Thymus (tissue), 11 donors: ENCODE results near the gene ZC3H7A. TPM values are rescaled to one million over a fixed set of nuclear protein-coding genes. Genes with fewer than 3 reads are reported as not detected.
"Not testable (repeated sequence)": the region's sequence is repeated elsewhere in the genome, so short reads cannot be mapped to it uniquely, and the experiment has no call there.

ENCODE experiments used
- DNase-seq, 9 donors: peaks; one replicate each; pipeline ENCODE4 v3.0.0-alpha.2; 2013; ENCODE audit warnings: low spot score in 9 of 9, low read depth in 6 of 9, missing footprints in 1 of 9
- H3K27ac ChIP-seq, 2 donors: one replicate each; pipeline ENCODE4 v1.5.1; 2013; ENCODE audit warnings: control low read depth in 1 of 2, low read depth in 1 of 2, low read length in 1 of 2, mild to moderate bottlenecking in 1 of 2, moderate library complexity in 1 of 2
- H3K27me3 ChIP-seq, 2 donors: one replicate each; pipeline ENCODE4 v1.5.1; 2013; ENCODE audit warnings: low read length in 1 of 2; ENCODE audit not compliant: control insufficient read depth in 2 of 2, insufficient read depth in 1 of 2
- H3K36me3 ChIP-seq, 2 donors: one replicate each; pipeline ENCODE4 v1.5.1; 2013; ENCODE audit warnings: low read length in 1 of 2, mild to moderate bottlenecking in 1 of 2, moderate library complexity in 1 of 2; ENCODE audit not compliant: control insufficient read depth in 2 of 2, insufficient read depth in 2 of 2
- H3K4me1 ChIP-seq, 2 donors: one replicate each; pipeline ENCODE4 v1.5.1; 2013; ENCODE audit warnings: low read length in 2 of 2; ENCODE audit not compliant: control insufficient read depth in 2 of 2, insufficient read depth in 2 of 2
- H3K4me3 ChIP-seq, 2 donors: one replicate each; pipeline ENCODE4 v1.5.1; 2013; ENCODE audit warnings: low read length in 2 of 2, control low read depth in 1 of 2, mild to moderate bottlenecking in 1 of 2
- H3K9me3 ChIP-seq, 2 donors: one replicate each; pipeline ENCODE4 v1.5.1; 2013; ENCODE audit warnings: low read length in 1 of 2, mild to moderate bottlenecking in 1 of 2; ENCODE audit not compliant: control insufficient read depth in 2 of 2, insufficient read depth in 1 of 2
- WGBS: extraction: QIAGEN DNeasy Blood & Tissue Kit; methylation state at CpG from one replicate; pipeline ENCODE4 v1.1.7; 2013; 5-methylcytosine and 5-hydroxymethylcytosine counted together
- polyA plus RNA-seq: library from polyadenylated mRNA; stranded (reverse); fragments of 200-250 nt; gene quantifications from one replicate; pipeline ENCODE4 v1.2.3, GENCODE V29; 2013
- total RNA-seq: library from RNA; stranded (reverse); fragments of 120-200 nt; gene quantifications from one replicate; pipeline ENCODE4 v1.2.4, GENCODE V29; 2013
- donor health status: healthy.

The ZC3H7A gene
- total and polyA plus RNA-seq, 2 donors = 33.7 to 69.4 TPM

DNA sequence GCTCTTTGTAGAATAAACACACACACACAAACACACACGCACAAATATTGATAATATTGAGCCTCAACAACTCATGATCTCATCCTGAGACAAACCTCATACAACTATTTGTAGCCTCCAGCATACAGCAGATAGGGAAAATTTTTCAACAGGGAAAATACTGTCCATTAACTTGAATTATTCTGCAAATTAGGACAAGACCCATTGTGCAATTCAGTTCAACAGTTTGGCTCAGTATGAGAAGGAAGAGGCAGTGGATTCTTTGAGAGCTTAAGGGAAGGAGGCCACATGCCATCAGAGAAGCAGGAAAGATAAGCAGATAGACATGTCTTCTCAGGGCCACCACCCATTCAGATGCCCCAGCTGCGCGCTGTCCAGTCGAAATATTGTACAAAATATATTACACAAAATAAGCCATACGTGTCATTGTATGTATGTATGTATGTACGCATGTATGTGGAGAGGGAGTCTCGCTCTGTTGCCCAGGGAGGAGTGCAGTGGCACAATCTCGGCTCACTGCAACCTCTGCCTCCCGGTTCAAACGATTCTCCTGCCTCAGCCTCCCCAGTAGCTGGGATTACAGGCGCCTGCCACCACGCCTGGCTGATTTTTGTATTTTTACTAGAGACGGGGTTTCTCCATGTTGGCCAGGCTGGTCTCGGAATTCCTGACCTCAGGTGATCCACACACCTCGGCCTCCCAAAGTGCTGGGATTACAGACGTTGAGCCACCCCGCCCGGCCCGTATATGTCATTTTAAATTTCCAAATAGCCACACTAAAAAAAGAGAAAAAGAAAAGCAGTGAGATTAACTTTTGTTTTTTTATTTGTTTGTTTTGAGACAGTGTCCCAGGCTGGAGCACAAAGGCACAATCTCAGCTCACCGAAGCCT lies 1.8 kb downstream of the ZC3H7A start:
- peaks cover 0 to 7% of the 10 kb centered on the region in 2 donors for H3K36me3 ChIP-seq
- WGBS = 96% methylated on average over 20 of the region's 20 CpGs
- DNase-seq = no peak
- H3K4me1 ChIP-seq = peaks cover 58 to 72% of the 10 kb centered on the region in 2 donors
- no peaks in the 10 kb centered on the region for H3K27me3 ChIP-seq
- H3K9me3 ChIP-seq = no peaks in the 10 kb centered on the region
- H3K27ac ChIP-seq = peak overlapping the region; percentile 65 to 86
- peak overlapping the region; percentile 87 to 99 for H3K4me3 ChIP-seq

DNA sequence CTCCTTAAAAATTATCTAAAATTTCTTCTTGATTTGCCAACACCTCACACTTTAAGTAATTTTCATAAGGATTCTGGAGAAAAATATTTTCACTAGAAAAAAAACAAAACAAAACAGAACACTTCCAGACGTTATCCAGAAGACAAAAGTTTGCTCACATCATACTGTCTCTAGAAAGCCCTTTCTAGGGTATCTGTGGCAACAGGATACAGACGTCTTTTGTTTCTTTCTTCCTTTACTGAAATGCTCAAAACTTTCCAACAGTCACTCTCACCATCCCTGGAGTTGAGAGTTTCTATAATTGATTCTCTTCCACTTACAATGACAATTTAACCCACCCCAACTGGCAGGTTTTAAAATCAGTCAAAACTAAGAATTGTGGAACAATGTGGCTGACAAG lies 2.6 kb downstream of the ZC3H7A start:
- Histone ChIP-seq H3K27ac (peak overlapping the region; percentile 40 to 65), H3K27me3 (no peaks in the 10 kb centered on the region), H3K4me1 (peaks cover 50 to 64% of the 10 kb centered on the region in 2 donors), H3K36me3 (peaks cover 0 to 12% of the 10 kb centered on the region in 2 donors), H3K4me3 (no peak overlapping the region), H3K9me3 (no peaks in the 10 kb centered on the region)
- WGBS = 53% methylated on average over 2 of the region's 2 CpGs
- DNase-seq = no peak

- H3K9me3 ChIP-seq = no peaks in the 10 kb centered on the region
- no peak overlapping the region for H3K4me3 ChIP-seq
- H3K27ac ChIP-seq = peak overlapping the region; percentile 52 to 59
- no peaks in the 10 kb centered on the region for H3K27me3 ChIP-seq
- peak in 1 of 9 donors; percentile 51 for DNase-seq
- peaks cover 49 to 60% of the 10 kb centered on the region in 2 donors for H3K4me1 ChIP-seq
- 85% methylated on average over 7 of the region's 7 CpGs for WGBS
- H3K36me3 ChIP-seq = peaks cover 0 to 12% of the 10 kb centered on the region in 2 donors
Measured at GRCh38 chr16:11793840-11794239, 3.2 kb downstream of the ZC3H7A start.

DNA sequence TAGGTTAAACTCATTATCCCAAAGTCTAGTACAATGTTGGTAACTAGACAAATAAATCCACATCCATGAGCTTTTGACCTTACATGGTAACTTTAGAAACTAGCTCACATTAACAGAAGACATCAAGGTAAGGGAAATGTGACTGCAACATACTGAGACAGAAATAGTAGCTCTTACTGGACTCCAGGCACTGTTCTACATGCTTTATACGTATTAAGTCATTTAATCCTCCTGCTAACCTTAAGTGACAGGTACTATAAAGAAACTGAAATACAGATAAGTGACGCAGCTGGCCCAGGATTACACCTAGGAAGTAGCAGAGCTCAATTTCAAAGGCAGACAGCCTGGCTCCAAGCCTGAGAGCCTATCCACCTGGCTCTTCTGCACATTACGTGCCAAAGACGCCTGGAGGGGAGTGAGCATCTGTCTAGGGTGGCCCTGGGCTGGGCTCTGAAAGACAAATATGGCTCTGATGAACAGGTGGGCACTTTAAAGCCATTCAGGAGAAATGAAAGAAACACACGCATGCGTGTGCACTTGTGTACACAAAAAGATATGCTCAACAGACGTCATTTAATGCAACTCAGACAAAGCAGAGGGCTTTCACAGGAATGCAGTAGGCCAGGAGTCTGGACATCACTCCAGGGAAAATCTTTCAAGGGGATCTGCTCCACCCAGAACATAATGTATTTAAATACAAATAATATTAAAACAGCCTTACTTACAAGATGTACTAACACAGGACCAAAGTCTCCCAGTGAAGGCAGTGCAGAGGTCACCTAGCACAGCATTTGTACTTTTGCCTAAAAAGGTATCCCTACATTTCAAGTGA lies 4.4 kb downstream of the ZC3H7A start:
- Histone ChIP-seq H3K36me3 (peaks cover 0 to 12% of the 10 kb centered on the region in 2 donors), H3K27me3 (no peaks in the 10 kb centered on the region), H3K4me1 (peaks cover 41 to 51% of the 10 kb centered on the region in 2 donors), H3K27ac (peak overlapping the region; percentile 59 to 86), H3K9me3 (no peaks in the 10 kb centered on the region), H3K4me3 (no peak overlapping the region)
- 49% methylated on average over 7 of the region's 7 CpGs for WGBS
- peak in 2 of 9 donors; percentile 42 to 62 for DNase-seq

- DNase-seq = no peak
- H3K9me3 ChIP-seq = no peaks in the 10 kb centered on the region
- whole genome bisulfite sequencing = 94% methylated on average over 8 of the region's 8 CpGs
- peak overlapping the region; percentile 38 to 74 for H3K27ac ChIP-seq
- H3K4me1 ChIP-seq = peaks cover 44 to 50% of the 10 kb centered on the region in 2 donors
- H3K4me3 ChIP-seq = no peak overlapping the region
- no peaks in the 10 kb centered on the region for H3K27me3 ChIP-seq
- H3K36me3 ChIP-seq = peaks cover 0 to 12% of the 10 kb centered on the region in 2 donors
Measured at GRCh38 chr16:11791144-11791828, 5.8 kb downstream of the ZC3H7A start.

DNA sequence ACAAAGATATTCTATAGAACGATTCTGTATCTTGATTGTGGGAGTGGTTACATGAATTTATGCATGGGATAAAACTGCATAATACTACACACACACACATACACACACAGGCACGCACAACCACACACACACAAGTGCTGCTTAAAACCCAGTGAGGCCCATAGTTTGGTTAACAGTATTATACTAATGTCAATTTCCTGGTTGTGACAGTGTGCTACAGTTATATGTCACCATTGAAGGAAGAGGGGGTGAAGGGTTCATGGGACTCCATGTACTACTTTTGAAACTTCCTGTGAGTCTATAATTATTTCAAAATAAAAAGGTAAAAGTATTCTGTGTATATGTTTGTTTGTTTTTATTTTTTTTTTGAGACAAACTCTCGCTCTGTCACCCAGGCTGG lies 8.1 kb downstream of the ZC3H7A start:
- no peak for DNase-seq
- 95% methylated on average over 3 of the region's 3 CpGs for WGBS
- peaks cover 26 to 43% of the 10 kb centered on the region in 2 donors for H3K4me1 ChIP-seq

GRCh38 chr16:11784980-11785599 lies 12.0 kb downstream of the ZC3H7A start:
- H3K4me3 ChIP-seq, DNase-seq, H3K27me3 ChIP-seq, H3K9me3 ChIP-seq: not testable (repeated sequence)
- Histone ChIP-seq H3K4me1 (peaks cover 14 to 38% of the 10 kb centered on the region in 2 donors), H3K27ac (peak overlapping the region in 1 of 2 donors; percentile 25), H3K36me3 (peaks cover 2 to 25% of the 10 kb centered on the region in 2 donors)
- WGBS = 95% methylated on average over 13 of the region's 13 CpGs

More for the DNA sequence above, 8.1 kb downstream of the ZC3H7A start:
- Histone ChIP-seq H3K36me3 (peaks cover 0 to 7% of the 10 kb centered on the region in 2 donors), H3K4me3 (no peak overlapping the region), H3K27me3 (no peaks in the 10 kb centered on the region), H3K9me3 (no peaks in the 10 kb centered on the region), H3K27ac (peak overlapping the region in 1 of 2 donors; percentile 60)

- H3K27me3 ChIP-seq, H3K4me3 ChIP-seq, DNase-seq, H3K9me3 ChIP-seq: not testable (repeated sequence)
- 98% methylated on average over 6 of the region's 6 CpGs for WGBS
- Histone ChIP-seq H3K36me3 (peaks cover 2 to 28% of the 10 kb centered on the region in 2 donors), H3K27ac (peak overlapping the region; percentile 74 to 95), H3K4me1 (peaks cover 14 to 38% of the 10 kb centered on the region in 2 donors)
Measured at GRCh38 chr16:11784381-11784780, 12.7 kb downstream of the ZC3H7A start.
